Measurements from ENCODE around the gene NTN3. TPM values are rescaled to one million over a fixed set of nuclear protein-coding genes. Genes with fewer than 3 reads are reported as not detected.
A peak's percentile ranks its signal among the peaks of the same experiment; 100 is the strongest.

Gene NTN3
- total RNA-seq, 1 donor from 2014 or later: 4.8 TPM

DNA sequence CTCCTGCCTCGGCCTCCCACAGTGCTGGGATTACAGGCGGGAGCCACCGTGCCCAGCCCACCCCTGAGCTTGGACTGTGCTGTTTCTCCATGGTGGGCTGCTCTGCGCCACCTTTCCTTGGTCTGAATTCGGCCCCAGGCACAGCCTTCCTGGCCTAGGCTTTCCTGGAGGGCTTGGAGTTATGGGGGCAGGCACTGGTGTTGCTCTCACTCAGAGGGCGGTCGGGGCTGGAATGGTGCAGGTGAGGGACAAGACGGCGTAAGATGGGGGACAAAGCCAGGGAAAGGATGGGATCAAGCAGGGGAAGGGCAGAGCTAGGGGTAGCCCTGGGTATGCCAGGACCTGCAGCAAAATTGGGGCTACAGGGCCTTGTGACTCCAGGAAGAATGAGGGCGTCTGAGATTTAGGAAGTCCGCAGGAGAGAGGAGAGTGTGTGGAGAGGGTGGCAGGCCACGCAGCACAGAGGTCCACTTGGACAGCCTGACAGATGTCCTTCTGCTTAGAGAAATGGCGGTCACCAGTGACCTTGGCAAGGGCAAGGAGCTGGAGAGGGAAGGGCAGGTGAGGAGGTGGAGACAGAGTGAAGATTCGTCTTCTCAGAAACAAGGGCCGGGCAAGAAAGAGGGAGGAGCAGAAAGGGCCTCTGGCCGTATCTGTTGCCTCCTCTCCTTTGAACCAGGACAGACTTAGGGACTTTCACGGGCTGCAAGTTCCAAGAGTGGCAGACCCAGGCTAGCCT lies 41.1 kb downstream of the NTN3 start:
- Mint-ChIP-seq H3K27ac (ENCODE audit: unreplicated experiment) (peak overlapping the region; percentile 62), H3K36me3 (ENCODE audit: low read depth) (no peaks in the 10 kb centered on the region), H3K4me3 (peak overlapping the region; percentile 91), H3K27me3 (ENCODE audit: low read depth) (no peaks in the 10 kb centered on the region), H3K9me3 (no peaks in the 10 kb centered on the region), H3K4me1 (peaks cover 44% of the 10 kb centered on the region)
- no peak for DNase-seq (ENCODE audit: low read depth, low spot score)
- TF ChIP-seq, protein P1, sequence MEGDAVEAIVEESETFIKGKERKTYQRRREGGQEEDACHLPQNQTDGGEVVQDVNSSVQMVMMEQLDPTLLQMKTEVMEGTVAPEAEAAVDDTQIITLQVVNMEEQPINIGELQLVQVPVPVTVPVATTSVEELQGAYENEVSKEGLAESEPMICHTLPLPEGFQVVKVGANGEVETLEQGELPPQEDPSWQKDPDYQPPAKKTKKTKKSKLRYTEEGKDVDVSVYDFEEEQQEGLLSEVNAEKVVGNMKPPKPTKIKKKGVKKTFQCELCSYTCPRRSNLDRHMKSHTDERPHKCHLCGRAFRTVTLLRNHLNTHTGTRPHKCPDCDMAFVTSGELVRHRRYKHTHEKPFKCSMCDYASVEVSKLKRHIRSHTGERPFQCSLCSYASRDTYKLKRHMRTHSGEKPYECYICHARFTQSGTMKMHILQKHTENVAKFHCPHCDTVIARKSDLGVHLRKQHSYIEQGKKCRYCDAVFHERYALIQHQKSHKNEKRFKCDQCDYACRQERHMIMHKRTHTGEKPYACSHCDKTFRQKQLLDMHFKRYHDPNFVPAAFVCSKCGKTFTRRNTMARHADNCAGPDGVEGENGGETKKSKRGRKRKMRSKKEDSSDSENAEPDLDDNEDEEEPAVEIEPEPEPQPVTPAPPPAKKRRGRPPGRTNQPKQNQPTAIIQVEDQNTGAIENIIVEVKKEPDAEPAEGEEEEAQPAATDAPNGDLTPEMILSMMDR (conservative IDR thresholded peaks at IDR 0.05): no peak

DNA sequence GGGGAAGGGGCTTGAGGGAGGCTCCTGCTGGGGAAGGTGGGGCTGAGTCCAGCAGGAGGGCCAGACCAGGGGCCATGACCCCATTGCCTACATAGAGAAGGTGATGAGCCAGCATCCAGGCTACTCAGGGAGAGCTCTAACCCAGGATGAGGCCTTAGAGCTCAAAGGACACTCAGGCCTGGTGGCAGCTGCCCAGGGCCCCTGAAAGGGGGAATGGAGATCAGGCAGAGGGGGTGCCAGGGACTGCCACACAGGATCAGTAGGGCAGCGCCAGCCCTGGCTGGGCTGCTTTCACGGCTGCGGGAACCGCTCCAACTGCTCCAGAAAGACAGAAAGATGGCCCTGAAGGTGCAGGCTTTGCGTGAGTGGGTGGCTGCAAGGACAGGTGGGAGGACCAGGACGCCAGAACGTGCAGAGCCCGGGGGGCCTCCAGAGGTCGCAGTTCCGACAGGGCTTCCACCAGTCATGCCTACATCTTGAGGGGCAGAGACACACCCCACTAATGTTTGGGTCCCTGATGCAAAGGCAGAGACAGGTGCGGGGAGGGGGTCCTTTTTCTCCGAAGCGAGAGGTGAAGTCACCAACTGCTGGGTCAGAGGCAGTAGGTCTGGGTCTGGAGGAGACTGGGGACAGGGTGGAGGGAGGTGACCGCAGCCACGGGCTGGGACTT lies 41.8 kb downstream of the NTN3 start:
- Mint-ChIP-seq H3K4me3 (peak overlapping the region; percentile 91), H3K9me3 (no peaks in the 10 kb centered on the region), H3K36me3 (ENCODE audit: low read depth) (no peaks in the 10 kb centered on the region), H3K27ac (ENCODE audit: unreplicated experiment) (peak overlapping the region; percentile 98), H3K27me3 (ENCODE audit: low read depth) (no peaks in the 10 kb centered on the region), H3K4me1 (peaks cover 48% of the 10 kb centered on the region)
- DNase-seq (ENCODE audit: low read depth, low spot score): no peak
- TF ChIP-seq, protein P1 (conservative IDR thresholded peaks at IDR 0.05): peak; percentile 31

DNA sequence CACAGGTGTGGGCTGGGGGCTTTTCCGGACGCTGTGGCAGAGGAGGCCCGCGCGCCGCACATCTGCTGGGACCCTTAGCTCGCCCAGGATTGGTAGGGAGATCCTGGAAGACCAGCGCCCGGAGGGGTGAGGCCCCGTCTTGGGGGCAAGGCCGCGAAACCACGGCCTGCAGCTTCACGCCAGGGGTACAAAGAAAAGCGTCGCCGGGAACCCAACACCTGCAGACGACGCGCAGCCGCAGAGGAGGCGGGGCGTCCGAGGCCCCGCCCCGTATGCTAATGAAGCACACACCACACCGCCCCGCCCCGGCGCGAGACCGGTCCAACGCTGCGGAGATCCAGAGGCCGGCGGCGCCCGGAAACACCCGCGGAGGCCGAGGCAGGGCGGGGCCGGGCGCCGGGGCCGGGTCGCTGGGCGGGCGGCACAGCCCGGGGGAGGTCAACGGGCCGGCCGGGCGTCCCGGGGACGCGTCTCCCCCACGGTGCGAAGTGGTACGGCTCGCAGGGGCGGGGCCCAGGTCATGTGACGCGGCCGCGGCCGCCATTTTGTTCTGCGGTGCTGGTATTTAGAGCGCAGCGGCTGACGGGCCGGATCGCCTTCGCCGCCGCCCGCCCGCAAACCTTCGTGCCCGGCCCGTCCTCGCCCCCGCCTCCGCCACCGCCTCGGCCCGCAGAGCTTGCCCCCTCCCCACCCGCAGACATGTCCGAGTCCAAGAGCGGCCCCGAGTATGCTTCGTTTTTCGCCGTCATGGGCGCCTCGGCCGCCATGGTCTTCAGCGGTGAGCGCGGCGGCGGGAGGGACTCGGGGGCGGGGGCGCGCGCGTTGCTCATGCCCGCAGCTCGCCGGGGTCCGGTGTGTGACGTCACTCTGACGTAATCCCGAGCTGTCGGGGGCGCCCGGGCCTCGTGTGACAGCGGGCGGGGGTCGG lies 42.6 kb downstream of the NTN3 start, which contains the start of gene ATP6V0C:
Gene ATP6V0C, plus strand, starts transcription at position 548 of the 928 bp plus-strand sequence. Its CDS starts 152 bp downstream, at position 700.
- Mint-ChIP-seq H3K9me3 (no peaks in the 10 kb centered on the region), H3K27me3 (ENCODE audit: low read depth) (no peaks in the 10 kb centered on the region), H3K4me3 (peak within 1 kb of the TSS; percentile 96), H3K27ac (ENCODE audit: unreplicated experiment) (peak within 1 kb of the TSS; percentile 98), H3K4me1 (peaks cover 48% of the 10 kb centered on the region), H3K36me3 (ENCODE audit: low read depth) (no peaks in the 10 kb centered on the region)
- DNase-seq (ENCODE audit: low read depth, low spot score): peak; percentile 84
- TF ChIP-seq, protein P1 (conservative IDR thresholded peaks at IDR 0.05): no peak

DNA sequence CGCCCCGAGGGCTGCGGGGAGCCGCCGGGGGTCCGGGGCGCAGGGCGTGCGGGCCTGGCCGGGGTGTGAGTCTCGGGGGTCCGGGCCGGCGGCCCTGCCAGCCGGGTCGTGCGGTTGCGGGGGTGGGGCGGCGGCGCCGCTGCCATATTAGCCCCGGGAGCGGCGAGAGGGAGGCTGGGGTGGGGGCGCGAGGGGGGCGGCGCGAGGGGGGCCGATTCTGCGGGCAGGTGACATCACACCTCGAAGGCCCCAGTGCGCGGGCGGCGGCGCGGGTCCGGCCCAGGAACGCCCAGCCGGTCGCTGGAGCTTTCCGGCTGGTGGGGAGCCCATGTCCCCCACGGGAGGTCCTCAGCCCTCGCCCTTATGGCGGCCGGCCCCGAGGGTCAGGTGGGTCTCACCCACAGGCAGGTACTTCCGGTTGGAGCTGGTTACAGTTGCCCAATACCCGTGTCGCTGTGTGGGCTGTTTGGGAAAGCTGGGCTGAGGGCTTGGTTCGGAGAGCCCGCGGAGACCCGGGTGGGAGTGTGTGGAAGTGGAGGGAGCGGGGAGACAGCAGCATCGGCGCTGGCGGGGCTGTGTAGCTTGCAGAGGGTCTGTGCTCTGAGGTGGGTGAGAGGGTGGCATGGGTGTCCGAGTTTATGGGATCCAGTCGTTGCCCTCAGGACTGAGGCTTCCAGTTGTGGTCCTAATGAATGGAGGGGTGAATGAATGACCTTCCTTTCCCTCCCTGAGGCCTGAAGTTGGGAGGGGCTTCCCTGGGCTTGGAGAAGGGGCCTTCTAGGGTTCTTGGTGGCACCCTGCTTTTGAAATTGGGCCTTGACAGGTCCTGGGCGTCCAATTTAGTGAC lies 43.5 kb downstream of the NTN3 start:
- no peaks in the 10 kb centered on the region for H3K9me3 Mint-ChIP-seq
- H3K4me3 Mint-ChIP-seq: peak overlapping the region; percentile 96
- no peak for DNase-seq (ENCODE audit: low read depth, low spot score)
- peak overlapping the region; percentile 90 for H3K27ac Mint-ChIP-seq (ENCODE audit: unreplicated experiment)
- peaks cover 1% of the 10 kb centered on the region for H3K27me3 Mint-ChIP-seq (ENCODE audit: low read depth)
- TF ChIP-seq, protein P1 (conservative IDR thresholded peaks at IDR 0.05): no peak
- peaks cover 53% of the 10 kb centered on the region for H3K4me1 Mint-ChIP-seq
- H3K36me3 Mint-ChIP-seq (ENCODE audit: low read depth): no peaks in the 10 kb centered on the region

Measured in neural crest cell (in vitro differentiated cells).